Central memory CD4-positive, alpha-beta T cell (primary cell): ENCODE measurements around the gene ATCAY.

Experiments
- DNase-seq: peaks from one replicate; pipeline ENCODE4 v3.0.0; 2022
- total RNA-seq, 3 experiments: gene quantifications; one replicate each; lab custom pipeline; 2026; lab: John Stamatoyannopoulos, UW

ATCAY gene
- 0 to 0.39 (median 0.04) reads per million in 3 experiments for total RNA-seq

- no peak for DNase-seq
Observed at GRCh38 chr19:3880471-3881271, at the start of gene ATCAY. Gene ATCAY (plus strand): TSS chr19:3880685. CDS start chr19:3885768, 5,083 bp downstream.

- no peak for DNase-seq
Observed at GRCh38 chr19:3831601-3832000, 48.9 kb upstream of the ATCAY start.

GRCh38 chr19:3832001-3832400, 48.5 kb upstream of the ATCAY start:
- DNase-seq: no peak

GRCh38 chr19:3833578-3834348, 46.7 kb upstream of the ATCAY start:
- DNase-seq: no peak

GRCh38 chr19:3834349-3835054, 46.0 kb upstream of the ATCAY start:
- DNase-seq: no peak

GRCh38 chr19:3835055-3835435, 45.4 kb upstream of the ATCAY start:
- DNase-seq: no peak

- peak; percentile 19 for DNase-seq
Observed at GRCh38 chr19:3836887-3837286, 43.6 kb upstream of the ATCAY start.

GRCh38 chr19:3837332-3837731, 43.2 kb upstream of the ATCAY start:
- DNase-seq: no peak

GRCh38 chr19:3837922-3838321, 42.6 kb upstream of the ATCAY start:
- no peak for DNase-seq

- no peak for DNase-seq
Observed at GRCh38 chr19:3838661-3839060, 41.8 kb upstream of the ATCAY start.

- no peak for DNase-seq
Observed at GRCh38 chr19:3839941-3840340, 40.5 kb upstream of the ATCAY start.

- DNase-seq: no peak
Observed at GRCh38 chr19:3840804-3841203, 39.7 kb upstream of the ATCAY start.

GRCh38 chr19:3842948-3843347, 37.5 kb upstream of the ATCAY start:
- DNase-seq: no peak

GRCh38 chr19:3844596-3844995, 35.9 kb upstream of the ATCAY start:
- no peak for DNase-seq

GRCh38 chr19:3849092-3849491, 31.4 kb upstream of the ATCAY start:
- DNase-seq: peak; percentile 15

- DNase-seq: no peak
Observed at GRCh38 chr19:3849787-3850186, 30.7 kb upstream of the ATCAY start.

GRCh38 chr19:3850320-3850972, 30.0 kb upstream of the ATCAY start:
- DNase-seq: no peak

GRCh38 chr19:3851254-3852176, 29.0 kb upstream of the ATCAY start:
- DNase-seq: no peak

GRCh38 chr19:3852177-3852511, 28.3 kb upstream of the ATCAY start:
- no peak for DNase-seq

GRCh38 chr19:3852614-3853254, 27.8 kb upstream of the ATCAY start:
- DNase-seq: peak; percentile 24

GRCh38 chr19:3855320-3855719, 25.2 kb upstream of the ATCAY start:
- no peak for DNase-seq
